ENCODE results near the gene C4A. TPM values are rescaled to one million over a fixed set of nuclear protein-coding genes. Genes with fewer than 3 reads are reported as not detected.
"Not testable (repeated sequence)": the region's sequence is repeated elsewhere in the genome, so short reads cannot be mapped to it uniquely, and the experiment has no call there.

The C4A gene
- total and polyA plus RNA-seq, 2 experiments from 2014 or later, result 1.9 to 2.2 TPM

DNA sequence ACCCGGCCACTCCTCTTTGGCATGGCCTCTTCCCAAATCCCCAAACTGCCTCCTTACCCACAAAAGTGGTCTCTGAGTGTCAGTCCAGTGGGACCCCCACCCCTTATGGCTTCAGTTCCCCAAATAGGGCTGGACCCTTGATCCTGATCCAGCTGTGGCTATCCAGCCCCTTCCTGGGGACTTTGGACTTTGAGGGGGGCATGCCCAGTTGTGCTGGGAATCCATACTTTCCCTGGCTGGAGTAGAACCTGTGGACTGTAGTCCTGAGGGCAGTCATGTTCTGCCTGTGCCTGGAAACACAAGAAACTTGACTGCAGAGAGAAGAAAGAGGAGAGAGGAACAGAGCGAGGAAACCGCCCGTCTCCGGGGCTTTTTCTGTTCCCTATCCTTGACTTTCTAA lies 55.3 kb downstream of the C4A start:
- not testable (repeated sequence) for DNase-seq (ENCODE audit: low read depth in 1 of 2, low spot score in 1 of 2)

DNA sequence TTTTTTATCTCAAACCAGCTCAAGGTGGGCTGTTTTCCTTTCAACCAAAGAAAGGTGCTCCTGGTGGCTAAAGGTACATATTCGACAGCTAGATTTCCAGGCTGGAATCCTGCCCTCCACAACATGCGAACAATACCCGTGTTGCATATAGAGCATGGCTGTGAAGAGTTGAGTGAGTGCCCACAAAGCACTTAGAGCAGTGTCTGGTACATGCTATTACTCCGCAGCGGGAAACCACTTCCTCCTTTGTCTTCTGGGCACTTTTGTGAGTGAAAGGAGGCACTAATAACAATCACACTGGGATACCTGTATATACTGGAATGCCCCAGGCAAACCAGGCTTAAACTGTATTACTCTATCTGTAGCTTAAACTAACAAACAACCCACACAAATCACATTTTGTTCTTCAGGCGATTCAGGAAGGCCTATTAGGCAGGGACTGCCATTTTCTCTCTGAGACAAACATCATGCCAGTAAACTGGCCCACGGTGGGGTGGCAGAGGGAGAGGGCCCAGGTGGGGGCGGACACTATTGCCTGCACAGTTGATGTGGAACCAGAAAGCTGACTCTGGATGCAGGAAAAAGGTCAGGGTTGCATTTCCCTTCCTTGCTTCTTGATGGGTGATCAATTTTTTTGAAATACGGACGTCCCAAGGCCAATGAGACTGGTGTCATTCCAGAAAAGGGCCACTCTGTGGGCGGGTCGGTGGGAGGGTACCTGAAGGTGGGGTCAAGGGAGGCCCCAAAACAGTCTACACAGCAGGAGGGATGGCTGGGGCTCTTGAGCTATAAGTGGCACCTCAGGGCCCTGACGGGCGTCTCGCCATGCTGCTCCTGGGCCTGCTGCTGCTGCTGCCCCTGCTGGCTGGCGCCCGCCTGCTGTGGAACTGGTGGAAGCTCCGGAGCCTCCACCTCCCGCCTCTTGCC lies 56.0 kb downstream of the C4A start, which contains the start of gene CYP21A2:
Gene CYP21A2 (plus strand): TSS at position 818 of the 927 bp plus-strand sequence. CDS start 8 bp downstream, at position 826.
- H3K36me3 ChIP-seq; DNase-seq (ENCODE audit: low read depth in 1 of 2, low spot score in 1 of 2); H3K27me3 ChIP-seq: not testable (repeated sequence)

More for the DNA sequence above, 55.3 kb downstream of the C4A start:
- not testable (repeated sequence) for H3K9me3 ChIP-seq (ENCODE audit: low read depth); H3K27ac ChIP-seq; H3K36me3 ChIP-seq; H3K4me3 ChIP-seq; H3K4me1 ChIP-seq (ENCODE audit: low read depth); H3K27me3 ChIP-seq

DNA sequence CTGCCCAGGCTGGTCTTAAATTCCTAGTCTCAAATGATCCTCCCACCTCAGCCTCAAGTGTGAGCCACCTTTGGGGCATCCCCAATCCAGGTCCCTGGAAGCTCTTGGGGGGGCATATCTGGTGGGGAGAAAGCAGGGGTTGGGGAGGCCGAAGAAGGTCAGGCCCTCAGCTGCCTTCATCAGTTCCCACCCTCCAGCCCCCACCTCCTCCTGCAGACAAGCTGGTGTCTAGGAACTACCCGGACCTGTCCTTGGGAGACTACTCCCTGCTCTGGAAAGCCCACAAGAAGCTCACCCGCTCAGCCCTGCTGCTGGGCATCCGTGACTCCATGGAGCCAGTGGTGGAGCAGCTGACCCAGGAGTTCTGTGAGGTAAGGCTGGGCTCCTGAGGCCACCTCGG lies 57.0 kb downstream of the C4A start:
- not testable (repeated sequence) for H3K27me3 ChIP-seq; H3K36me3 ChIP-seq; H3K4me1 ChIP-seq (ENCODE audit: low read depth); H3K9me3 ChIP-seq (ENCODE audit: low read depth); DNase-seq (ENCODE audit: low read depth in 1 of 2, low spot score in 1 of 2); H3K4me3 ChIP-seq; H3K27ac ChIP-seq

More for the DNA sequence above, 56.0 kb downstream of the C4A start, which contains the start of gene CYP21A2:
- not testable (repeated sequence) for H3K9me3 ChIP-seq (ENCODE audit: low read depth); H3K4me1 ChIP-seq (ENCODE audit: low read depth); H3K27ac ChIP-seq; H3K4me3 ChIP-seq

DNA sequence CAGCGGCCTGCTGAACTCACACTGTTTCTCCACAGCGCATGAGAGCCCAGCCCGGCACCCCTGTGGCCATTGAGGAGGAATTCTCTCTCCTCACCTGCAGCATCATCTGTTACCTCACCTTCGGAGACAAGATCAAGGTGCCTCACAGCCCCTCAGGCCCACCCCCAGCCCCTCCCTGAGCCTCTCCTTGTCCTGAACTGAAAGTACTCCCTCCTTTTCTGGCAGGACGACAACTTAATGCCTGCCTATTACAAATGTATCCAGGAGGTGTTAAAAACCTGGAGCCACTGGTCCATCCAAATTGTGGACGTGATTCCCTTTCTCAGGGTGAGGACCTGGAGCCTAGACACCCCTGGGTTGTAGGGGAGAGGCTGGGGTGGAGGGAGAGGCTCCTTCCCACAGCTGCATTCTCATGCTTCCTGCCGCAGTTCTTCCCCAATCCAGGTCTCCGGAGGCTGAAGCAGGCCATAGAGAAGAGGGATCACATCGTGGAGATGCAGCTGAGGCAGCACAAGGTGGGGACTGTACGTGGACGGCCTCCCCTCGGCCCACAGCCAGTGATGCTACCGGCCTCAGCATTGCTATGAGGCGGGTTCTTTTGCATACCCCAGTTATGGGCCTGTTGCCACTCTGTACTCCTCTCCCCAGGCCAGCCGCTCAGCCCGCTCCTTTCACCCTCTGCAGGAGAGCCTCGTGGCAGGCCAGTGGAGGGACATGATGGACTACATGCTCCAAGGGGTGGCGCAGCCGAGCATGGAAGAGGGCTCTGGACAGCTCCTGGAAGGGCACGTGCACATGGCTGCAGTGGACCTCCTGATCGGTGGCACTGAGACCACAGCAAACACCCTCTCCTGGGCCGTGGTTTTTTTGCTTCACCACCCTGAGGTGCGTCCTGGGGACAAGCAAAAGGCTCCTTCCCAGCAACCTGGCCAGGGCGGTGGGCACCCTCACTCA lies 57.7 kb downstream of the C4A start:
- not testable (repeated sequence) for H3K4me1 ChIP-seq (ENCODE audit: low read depth); H3K27me3 ChIP-seq; H3K4me3 ChIP-seq; H3K27ac ChIP-seq; H3K9me3 ChIP-seq (ENCODE audit: low read depth); DNase-seq (ENCODE audit: low read depth in 1 of 2, low spot score in 1 of 2); H3K36me3 ChIP-seq

DNA sequence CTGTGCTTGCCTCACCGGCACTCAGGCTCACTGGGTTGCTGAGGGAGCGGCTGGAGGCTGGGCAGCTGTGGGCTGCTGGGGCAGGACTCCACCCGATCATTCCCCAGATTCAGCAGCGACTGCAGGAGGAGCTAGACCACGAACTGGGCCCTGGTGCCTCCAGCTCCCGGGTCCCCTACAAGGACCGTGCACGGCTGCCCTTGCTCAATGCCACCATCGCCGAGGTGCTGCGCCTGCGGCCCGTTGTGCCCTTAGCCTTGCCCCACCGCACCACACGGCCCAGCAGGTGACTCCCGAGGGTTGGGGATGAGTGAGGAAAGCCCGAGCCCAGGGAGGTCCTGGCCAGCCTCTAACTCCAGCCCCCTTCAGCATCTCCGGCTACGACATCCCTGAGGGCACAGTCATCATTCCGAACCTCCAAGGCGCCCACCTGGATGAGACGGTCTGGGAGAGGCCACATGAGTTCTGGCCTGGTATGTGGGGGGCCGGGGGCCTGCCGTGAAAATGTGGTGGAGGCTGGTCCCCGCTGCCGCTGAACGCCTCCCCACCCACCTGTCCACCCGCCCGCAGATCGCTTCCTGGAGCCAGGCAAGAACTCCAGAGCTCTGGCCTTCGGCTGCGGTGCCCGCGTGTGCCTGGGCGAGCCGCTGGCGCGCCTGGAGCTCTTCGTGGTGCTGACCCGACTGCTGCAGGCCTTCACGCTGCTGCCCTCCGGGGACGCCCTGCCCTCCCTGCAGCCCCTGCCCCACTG lies 58.6 kb downstream of the C4A start:
- H3K9me3 ChIP-seq (ENCODE audit: low read depth); H3K27me3 ChIP-seq; H3K4me3 ChIP-seq; H3K36me3 ChIP-seq; H3K27ac ChIP-seq; H3K4me1 ChIP-seq (ENCODE audit: low read depth); DNase-seq (ENCODE audit: low read depth in 1 of 2, low spot score in 1 of 2): not testable (repeated sequence)

DNA sequence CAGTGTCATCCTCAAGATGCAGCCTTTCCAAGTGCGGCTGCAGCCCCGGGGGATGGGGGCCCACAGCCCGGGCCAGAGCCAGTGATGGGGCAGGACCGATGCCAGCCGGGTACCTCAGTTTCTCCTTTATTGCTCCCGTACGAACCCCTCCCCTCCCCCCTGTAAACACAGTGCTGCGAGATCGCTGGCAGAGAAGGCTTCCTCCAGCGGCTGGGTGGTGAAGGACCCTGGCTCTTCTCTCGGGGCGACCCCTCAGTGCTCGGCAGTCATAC lies 59.1 kb downstream of the C4A start:
- not testable (repeated sequence) for H3K36me3 ChIP-seq; H3K4me3 ChIP-seq; H3K4me1 ChIP-seq (ENCODE audit: low read depth); H3K27ac ChIP-seq; DNase-seq (ENCODE audit: low read depth in 1 of 2, low spot score in 1 of 2); H3K9me3 ChIP-seq (ENCODE audit: low read depth); H3K27me3 ChIP-seq

DNA sequence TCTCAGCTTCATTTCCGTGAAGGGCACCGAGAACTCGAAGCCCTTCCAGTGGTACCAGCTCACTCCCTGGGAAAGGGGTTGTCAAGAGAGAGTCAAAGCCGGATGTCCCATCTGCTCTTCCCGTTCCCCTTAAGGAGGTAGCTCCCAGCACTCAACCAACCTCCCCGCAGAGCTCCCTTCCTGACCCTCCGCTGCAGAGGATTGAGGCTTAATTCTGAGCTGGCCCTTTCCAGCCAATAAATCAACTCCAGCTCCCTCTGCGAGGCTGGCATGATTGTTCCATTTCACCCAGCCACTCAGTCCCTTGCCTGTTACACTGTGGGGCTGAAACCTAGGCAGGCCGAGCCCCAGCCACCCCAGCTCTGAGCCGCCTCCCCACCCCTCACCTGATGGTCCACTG lies 59.5 kb downstream of the C4A start:
- H3K36me3 ChIP-seq; H3K9me3 ChIP-seq (ENCODE audit: low read depth); H3K27me3 ChIP-seq; H3K4me1 ChIP-seq (ENCODE audit: low read depth); DNase-seq (ENCODE audit: low read depth in 1 of 2, low spot score in 1 of 2); H3K27ac ChIP-seq; H3K4me3 ChIP-seq: not testable (repeated sequence)

DNA sequence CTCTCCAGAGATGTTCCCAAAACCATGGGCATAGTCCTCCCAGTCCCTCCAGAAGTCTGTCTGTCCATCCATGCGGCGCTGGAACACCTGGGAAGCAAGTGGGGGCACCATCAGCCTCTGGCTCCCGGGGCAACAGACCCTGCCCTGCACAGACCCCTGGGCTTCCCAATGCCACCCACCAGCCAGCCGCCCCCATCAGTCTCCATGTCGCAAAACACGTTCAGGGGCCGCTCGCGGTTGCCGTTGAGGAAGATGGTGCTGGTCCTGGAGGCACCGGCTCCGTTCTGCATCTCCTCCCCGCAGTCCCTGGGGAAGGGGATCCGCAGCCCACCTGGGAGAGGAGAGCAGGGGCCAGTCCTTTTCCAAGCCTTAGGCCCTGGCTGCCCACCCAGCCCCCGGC lies 60.4 kb downstream of the C4A start:
- H3K4me3 ChIP-seq; DNase-seq (ENCODE audit: low read depth in 1 of 2, low spot score in 1 of 2); H3K4me1 ChIP-seq (ENCODE audit: low read depth); H3K27me3 ChIP-seq; H3K36me3 ChIP-seq; H3K27ac ChIP-seq; H3K9me3 ChIP-seq (ENCODE audit: low read depth): not testable (repeated sequence)

DNA sequence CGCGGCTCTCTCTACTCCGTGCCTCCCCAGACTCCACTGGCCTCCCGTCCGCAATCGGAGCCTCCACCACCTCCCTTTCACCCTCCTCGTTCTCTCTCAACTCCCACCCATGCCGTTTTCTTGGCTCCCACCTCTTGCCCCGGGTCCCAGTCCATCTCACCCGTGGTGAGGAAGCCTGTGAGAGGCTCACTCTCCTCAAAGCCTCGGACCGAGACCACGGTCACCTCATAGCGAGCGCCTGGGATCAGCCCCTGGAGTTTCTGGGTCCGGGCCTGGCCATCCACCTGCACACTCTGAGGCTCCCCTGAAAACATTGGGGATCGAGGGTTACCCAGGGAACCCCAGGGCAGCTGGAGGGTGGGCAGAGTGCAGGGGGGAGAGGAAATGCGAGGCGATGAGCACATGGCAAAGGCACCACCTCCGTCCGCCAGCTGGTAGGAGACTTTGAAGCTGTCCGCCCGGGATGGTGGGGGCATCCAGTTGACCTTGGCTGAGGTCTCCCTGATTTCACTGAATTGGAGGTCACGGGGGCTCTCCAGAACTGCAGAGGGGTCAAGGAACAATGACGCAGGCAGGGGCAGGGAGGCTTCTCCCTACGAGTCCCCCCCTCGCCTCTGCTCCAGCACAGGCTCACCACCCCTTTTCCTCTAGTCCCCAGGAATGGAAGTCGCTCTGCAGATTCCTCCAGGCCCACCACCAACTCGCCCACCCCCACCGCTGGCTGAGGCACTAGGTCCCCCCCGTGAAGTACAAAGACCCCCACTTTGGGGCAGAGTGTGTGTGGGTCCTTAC lies 61.9 kb downstream of the C4A start:
- not testable (repeated sequence) for H3K4me1 ChIP-seq (ENCODE audit: low read depth); H3K27ac ChIP-seq; H3K4me3 ChIP-seq; H3K36me3 ChIP-seq; DNase-seq (ENCODE audit: low read depth in 1 of 2, low spot score in 1 of 2); H3K9me3 ChIP-seq (ENCODE audit: low read depth); H3K27me3 ChIP-seq

DNA sequence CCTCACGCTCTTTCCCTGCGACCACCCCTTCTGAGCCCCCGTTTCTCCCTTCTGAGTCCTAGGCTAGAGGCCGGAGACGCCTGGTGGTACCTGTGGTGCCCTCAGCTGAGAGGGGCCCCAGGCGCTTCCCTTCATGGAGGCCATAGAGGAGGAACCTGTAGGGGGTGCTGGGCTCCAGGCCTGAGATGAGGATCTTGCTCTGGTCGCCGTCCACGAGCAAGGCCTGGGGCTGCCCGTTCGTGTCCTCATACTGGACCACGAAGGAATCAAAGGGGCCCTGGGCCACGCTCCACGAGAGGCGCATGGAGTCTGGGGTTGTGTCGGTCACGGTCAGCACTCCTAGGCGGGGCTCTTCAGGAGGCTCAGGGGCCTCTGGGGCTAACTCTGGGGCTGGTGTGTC lies 63.1 kb downstream of the C4A start:
- not testable (repeated sequence) for H3K36me3 ChIP-seq; H3K9me3 ChIP-seq (ENCODE audit: low read depth); H3K27ac ChIP-seq; H3K4me3 ChIP-seq; H3K27me3 ChIP-seq; DNase-seq (ENCODE audit: low read depth in 1 of 2, low spot score in 1 of 2); H3K4me1 ChIP-seq (ENCODE audit: low read depth)
